Lower leg skin (tissue), 3 donors: ENCODE measurements around the gene IGFL1.

Source experiments
- POLR2A ChIP-seq, 2 donors: fragments of 450-650 bp; IDR thresholded peaks; one replicate each; pipeline ENCODE4 v1.6.1; 2016 to 2017; ENCODE audit warnings: antibody characterized with exemption in 2 of 2, mild to moderate bottlenecking in 1 of 2, moderate library complexity in 1 of 2
- TF ChIP-seq, protein P1 (sequence below), 3 donors: fragments of 450-650 bp; IDR thresholded peaks; one replicate each; pipeline ENCODE4 v1.5.1; 2016; ENCODE audit warnings: antibody characterized with exemption in 3 of 3, mild to moderate bottlenecking in 3 of 3, moderate library complexity in 2 of 3

DNA sequence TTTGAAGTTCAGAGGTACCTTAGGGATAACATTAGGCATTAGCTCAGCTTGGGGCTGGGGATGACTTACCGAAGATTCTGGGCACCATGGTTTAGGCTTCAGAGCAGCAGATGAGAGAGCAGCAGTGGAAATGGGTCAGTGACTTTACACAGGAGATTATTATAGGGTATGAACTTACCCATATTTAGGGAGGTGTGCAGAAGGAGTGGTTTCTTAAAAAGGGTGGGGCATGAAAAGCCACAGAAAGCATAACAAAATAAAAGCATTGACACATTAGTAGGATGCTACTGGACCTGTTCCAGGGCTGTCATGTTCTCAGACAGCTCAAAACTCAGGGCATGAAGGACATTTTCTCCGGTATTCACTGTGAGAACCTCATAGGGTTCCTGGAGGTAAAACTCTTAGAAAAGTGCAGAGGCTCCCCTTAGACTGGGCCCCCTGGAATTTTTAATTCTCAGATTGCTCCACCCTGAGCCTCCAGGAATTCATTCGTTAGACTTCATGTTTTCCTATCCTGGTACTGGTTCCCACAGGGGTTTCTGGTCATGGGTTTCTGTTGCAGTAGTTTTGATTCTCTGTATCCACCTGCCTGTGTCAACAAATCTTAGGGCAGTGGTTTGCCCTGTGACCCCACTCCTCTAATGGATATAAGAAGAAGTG, 20.7 kb downstream of the IGFL1 start:
- TF ChIP-seq, protein P1, sequence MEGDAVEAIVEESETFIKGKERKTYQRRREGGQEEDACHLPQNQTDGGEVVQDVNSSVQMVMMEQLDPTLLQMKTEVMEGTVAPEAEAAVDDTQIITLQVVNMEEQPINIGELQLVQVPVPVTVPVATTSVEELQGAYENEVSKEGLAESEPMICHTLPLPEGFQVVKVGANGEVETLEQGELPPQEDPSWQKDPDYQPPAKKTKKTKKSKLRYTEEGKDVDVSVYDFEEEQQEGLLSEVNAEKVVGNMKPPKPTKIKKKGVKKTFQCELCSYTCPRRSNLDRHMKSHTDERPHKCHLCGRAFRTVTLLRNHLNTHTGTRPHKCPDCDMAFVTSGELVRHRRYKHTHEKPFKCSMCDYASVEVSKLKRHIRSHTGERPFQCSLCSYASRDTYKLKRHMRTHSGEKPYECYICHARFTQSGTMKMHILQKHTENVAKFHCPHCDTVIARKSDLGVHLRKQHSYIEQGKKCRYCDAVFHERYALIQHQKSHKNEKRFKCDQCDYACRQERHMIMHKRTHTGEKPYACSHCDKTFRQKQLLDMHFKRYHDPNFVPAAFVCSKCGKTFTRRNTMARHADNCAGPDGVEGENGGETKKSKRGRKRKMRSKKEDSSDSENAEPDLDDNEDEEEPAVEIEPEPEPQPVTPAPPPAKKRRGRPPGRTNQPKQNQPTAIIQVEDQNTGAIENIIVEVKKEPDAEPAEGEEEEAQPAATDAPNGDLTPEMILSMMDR (IDR thresholded peaks at IDR 0.05): no peak
- TF ChIP-seq POLR2A (IDR thresholded peaks at IDR 0.05): no peak
